GM21515 (cell line): ENCODE data around the gene BOD1L2.

Experiments
- ATAC-seq: cut with Tn5 transposase; IDR thresholded peaks from one replicate; pipeline ENCODE4 v1.9.1; 2021; ENCODE audit not compliant: unreplicated experiment

The BOD1L2 gene

GRCh38 chr18:57149531-57149930, 2.6 kb downstream of the BOD1L2 start:
- no peak for ATAC-seq

DNA sequence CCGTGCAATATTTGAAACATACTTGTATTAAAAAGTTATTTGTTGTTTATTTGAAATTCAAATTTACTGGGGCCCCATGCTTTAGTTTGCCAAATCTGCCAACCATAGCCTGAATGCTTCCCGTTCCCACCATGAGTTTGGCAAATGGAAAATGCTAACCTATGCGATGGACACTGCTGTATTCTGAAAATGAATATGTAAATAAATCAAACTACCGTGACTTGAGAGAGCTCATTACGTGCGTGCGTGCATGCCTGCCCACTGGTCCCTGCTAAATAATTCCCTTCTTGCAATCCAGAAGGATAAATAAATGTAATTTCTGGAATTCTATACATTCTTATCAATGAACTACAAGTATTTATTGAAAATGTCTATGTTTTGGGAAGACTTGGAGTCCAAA, 3.2 kb downstream of the BOD1L2 start:
- no peak for ATAC-seq

- no peak for ATAC-seq
Observed at GRCh38 chr18:57150828-57151227, 3.9 kb downstream of the BOD1L2 start.

- ATAC-seq: no peak
Observed at GRCh38 chr18:57154191-57154830, 7.4 kb downstream of the BOD1L2 start.

DNA sequence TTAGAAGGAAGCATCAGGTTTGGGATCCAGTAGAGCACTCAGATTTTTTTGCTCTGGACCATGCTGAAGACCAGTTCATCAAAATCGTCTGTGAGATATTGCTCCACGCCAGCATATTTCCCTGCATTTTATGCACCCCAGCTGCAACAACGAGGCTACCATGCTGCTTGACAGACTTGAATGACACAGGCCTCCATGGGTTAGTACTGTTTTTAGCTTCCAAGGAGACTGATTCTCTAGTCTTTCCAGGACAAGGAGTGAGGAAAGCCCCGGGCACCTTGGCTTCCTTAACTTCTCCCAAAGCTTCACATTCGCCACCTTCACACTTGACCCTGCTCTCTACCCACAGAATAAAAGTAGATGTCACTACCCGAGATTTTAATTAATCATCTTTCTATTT, 17.5 kb downstream of the BOD1L2 start:
- no peak for ATAC-seq

DNA sequence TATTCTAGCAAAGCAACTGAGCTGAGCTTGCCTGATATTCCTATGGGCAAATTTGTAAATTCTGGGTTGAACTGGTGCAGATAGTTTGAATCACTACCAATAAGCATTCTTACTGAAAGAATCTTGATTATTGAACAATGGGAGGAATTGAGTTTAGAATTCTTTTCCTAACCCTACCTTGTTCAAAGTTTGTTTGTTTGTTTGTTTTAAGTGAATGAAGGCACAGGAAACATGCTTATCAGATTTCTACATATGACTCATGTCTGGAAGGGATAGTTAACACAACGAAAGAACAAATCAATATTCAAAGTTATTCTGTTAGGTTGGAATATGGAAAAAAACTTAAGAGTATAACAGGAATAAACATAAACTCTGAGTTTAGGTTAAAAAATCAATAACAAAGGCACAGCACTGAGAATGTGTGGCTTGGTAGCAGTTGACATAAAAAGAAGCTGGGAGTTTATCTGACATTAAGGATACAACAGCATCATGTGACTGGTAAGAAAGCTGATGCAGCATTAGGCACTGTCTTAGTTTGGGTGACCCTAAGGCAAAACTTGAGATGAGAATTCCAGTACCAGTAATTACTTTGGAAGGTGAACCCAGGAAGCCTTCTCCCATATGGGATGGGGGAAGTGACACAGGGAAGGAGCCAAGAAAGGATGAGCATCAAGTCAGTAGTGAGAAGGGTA, 20.9 kb downstream of the BOD1L2 start:
- ATAC-seq: no peak

DNA sequence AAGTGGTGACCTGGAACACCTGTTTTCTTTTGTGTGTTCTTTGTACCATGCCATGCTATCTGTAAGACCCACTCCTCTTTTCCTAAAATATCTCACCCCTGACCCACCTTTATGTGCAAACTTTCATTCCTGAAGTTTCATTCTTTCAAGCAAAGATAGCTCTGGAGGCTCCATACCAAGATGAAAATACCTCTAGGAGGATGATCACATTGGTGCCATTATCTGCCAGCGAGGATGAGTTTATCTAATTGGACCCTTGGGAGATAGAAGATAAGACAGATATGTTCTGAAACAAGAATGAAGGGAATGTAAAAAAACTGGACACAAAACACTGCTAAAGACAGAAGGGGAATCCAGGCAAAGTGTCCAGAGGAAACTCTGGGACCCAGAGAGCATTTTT, 24.1 kb downstream of the BOD1L2 start:
- no peak for ATAC-seq

DNA sequence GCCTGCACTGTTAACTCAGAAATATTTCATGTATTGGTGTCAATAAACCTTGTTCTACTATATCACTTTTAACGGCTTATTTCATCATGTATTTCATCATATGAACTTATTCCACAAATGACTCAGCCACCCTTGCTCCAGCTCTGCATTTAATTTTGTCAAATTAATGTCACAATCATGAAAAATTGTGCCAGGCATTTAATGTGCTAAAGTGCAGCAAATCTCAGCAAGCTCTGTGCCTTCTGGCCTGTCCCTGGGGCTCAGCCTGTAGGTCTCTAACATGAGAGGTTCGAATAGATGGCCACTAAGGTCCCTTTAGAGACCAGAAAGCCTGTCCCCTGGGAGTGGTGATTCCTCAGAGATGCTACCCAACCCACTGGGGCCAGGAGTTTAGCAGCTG, 28.6 kb downstream of the BOD1L2 start:
- ATAC-seq: no peak

- ATAC-seq: no peak
Observed at GRCh38 chr18:57185434-57185833, 38.5 kb downstream of the BOD1L2 start.

GRCh38 chr18:57188851-57189557, 42.1 kb downstream of the BOD1L2 start:
- no peak for ATAC-seq

DNA sequence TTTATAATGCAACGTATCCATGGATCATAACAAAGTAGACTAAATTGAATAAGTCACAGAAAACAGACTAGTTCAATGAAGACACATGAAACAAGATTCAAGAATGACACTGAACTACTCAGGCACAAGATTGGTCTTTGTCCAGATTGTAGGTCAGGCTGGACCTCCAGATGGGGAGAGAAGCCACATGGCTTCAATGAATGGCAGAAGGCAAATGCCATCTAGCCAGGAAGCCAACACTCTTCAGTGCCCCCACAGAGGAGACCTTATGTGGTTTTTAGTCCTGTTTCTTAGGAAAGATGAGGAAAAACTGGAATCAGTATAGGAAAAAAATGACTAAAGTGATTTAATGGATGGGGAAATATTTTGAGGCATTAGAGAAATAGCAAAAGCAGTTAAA, 43.1 kb downstream of the BOD1L2 start:
- no peak for ATAC-seq

GRCh38 chr18:57194070-57194469, 47.2 kb downstream of the BOD1L2 start:
- ATAC-seq: no peak

GRCh38 chr18:57194622-57195021, 47.7 kb downstream of the BOD1L2 start:
- ATAC-seq: no peak

DNA sequence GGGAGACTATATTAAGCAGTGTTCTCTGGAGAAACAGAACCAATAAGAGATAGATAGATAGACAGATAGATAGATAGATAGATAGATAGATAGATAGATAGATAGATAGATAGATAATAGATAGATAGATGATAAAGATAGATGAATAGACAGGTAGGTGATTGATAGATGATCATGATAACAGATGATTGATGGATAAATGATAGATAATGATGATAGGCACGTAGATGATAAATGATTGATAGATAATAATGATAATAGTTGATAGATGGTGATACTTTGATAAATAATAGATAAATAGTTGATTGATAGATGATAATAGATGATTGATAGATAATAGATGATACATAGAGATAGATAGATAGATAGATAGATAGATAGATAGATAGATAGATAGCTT, 48.5 kb downstream of the BOD1L2 start:
- no peak for ATAC-seq

DNA sequence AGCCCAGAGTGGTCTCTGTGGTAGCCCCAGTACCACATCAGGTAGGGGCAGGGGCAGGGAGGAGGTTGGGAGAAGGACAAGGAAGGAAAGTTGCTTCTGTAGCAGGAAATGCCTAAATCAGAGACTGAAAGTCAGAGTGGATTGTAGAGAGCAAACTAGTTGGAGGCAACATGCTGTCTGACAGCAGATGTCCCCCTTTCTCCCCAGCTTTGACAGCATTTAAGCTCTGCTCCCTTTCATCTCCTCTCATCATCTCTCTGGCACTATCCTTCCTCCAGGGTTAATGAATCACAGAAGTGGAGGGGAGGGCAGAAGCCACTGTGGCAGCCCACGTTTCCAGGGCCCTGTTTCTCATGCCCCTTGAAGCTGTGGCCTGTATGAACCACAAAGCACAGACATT, 50.4 kb downstream of the BOD1L2 start:
- no peak for ATAC-seq

DNA sequence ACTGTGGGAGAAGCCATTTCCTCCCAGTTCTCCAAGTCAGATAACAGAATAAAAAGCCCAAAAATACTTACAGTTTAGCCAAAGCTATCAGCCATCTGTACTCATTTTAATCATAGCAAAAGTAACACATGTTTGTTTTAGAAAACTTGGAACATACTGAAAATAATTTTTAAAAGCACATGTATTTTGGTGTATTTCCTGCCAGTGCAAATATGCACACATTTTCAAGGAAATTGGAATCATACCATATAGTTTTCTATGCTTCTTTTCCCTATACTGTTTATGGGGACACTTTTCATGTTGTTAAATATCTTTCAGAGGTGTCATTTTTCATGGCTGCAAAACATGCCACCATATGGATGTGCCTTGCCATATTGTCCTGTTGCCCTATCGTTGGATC, 51.2 kb downstream of the BOD1L2 start:
- no peak for ATAC-seq
